SK-N-SH treated with all-trans-retinoic acid at 6 μM for 48 hours (cell line): ENCODE measurements around the gene EPB41L4A.

Source experiments
- ARNTL ChIP-seq: fragments of 450-650 bp; formaldehyde crosslinking; IDR thresholded peaks from 2 replicates; pipeline ENCODE4 v1.5.0; 2020; ENCODE audit warnings: low read depth, mild to moderate bottlenecking, moderate library complexity, borderline replicate concordance
- CREB5 ChIP-seq: fragments of 250-450 bp; sonication (Bioruptor Pico); IDR thresholded peaks from 2 replicates; pipeline ENCODE4 v1.5.1; 2020; ENCODE audit warnings: low read depth, mild to moderate bottlenecking, moderate library complexity
- OSR1 ChIP-seq: fragments of 250-450 bp; sonication (Bioruptor Pico); IDR thresholded peaks from 2 replicates; pipeline ENCODE4 v1.8.0; 2022; ENCODE audit warnings: moderate library complexity, mild to moderate bottlenecking, inconsistent platforms
- PATZ1 ChIP-seq: fragments of 250-450 bp; sonication (Bioruptor Pico); IDR thresholded peaks from 2 replicates; pipeline ENCODE4 v1.8.0; 2020; ENCODE audit warnings: mild to moderate bottlenecking, moderate library complexity, borderline replicate concordance
- POU6F1 ChIP-seq: fragments of 250-450 bp; sonication (Bioruptor Pico); IDR thresholded peaks from 2 replicates; pipeline ENCODE4 v1.8.0; 2021; ENCODE audit warnings: low read depth, mild to moderate bottlenecking, moderate library complexity, borderline replicate concordance
- RARB ChIP-seq: fragments of 250-450 bp; sonication (Bioruptor Pico); IDR thresholded peaks from 2 replicates; pipeline ENCODE4 v1.8.0; 2021; ENCODE audit warnings: mild to moderate bottlenecking, moderate library complexity
- ZFP3 ChIP-seq: fragments of 250-450 bp; sonication (Bioruptor Pico); IDR thresholded peaks from 2 replicates; pipeline ENCODE4 v1.5.0; 2020; ENCODE audit warnings: mild to moderate bottlenecking, moderate library complexity
- ZFP30 ChIP-seq: fragments of 450-650 bp; formaldehyde crosslinking; IDR thresholded peaks from 2 replicates; pipeline ENCODE4 v1.5.0; 2022; ENCODE audit warnings: mild to moderate bottlenecking, moderate library complexity

GRCh38 chr5:112401924-112402323 is 17.2 kb downstream of the EPB41L4A start:
- TF ChIP-seq PATZ1 (no peak), OSR1 (CRISPR knock-in tag) (no peak), ZFP30 (CRISPR knock-in tag) (no peak), ZFP3 (CRISPR knock-in tag) (no peak), POU6F1 (CRISPR knock-in tag) (no peak), RARB (CRISPR knock-in tag) (no peak), CREB5 (CRISPR knock-in tag) (no peak), ARNTL (CRISPR knock-in tag) (no peak)
